ENCODE results near the gene TMEM203. TPM values are rescaled to one million over a fixed set of nuclear protein-coding genes. Genes with fewer than 3 reads are reported as not detected.

The TMEM203 gene
- polyA plus RNA-seq, 1 donor (not counting 4 experiments of a cell fraction or from before 2014, with no cell fraction given) = 29.2 TPM

GRCh38 chr9:137234758-137235423 is 29.4 kb upstream of the TMEM203 start:
- Histone ChIP-seq H3K9ac (ENCODE audit: control insufficient read depth, extremely low read depth, insufficient read depth, low read length) (no peak overlapping the region), H3K79me2 (ENCODE audit: control insufficient read depth, insufficient read depth, low read length) (peaks cover 6% of the 10 kb centered on the region), H3K27ac (ENCODE audit: control insufficient read depth, insufficient read depth, low read length) (no peak overlapping the region), H4K20me1 (ENCODE audit: control insufficient read depth, extremely low read depth, insufficient read depth, low read length) (no peaks in the 10 kb centered on the region), H2AFZ (ENCODE audit: control insufficient read depth, low read length) (no peak overlapping the region), H3K4me3 (ENCODE audit: control insufficient read depth in 2 of 3, extremely low read depth in 1 of 3, insufficient read depth in 2 of 3, low read depth in 1 of 3, low read length in 3 of 3) (no peak overlapping the region), H3K4me1 (ENCODE audit: control insufficient read depth, extremely low read depth, insufficient read depth, low read length) (no peaks in the 10 kb centered on the region), H3K9me3 (ENCODE audit: control insufficient read depth, low read depth, low read length) (no peaks in the 10 kb centered on the region), H3K36me3 (ENCODE audit: control insufficient read depth in 2 of 2, extremely low read depth in 1 of 2, insufficient read depth in 2 of 2, low read length in 2 of 2) (peaks cover 0 to 6% of the 10 kb centered on the region in 2 experiments), H3K9me1 (ENCODE audit: control insufficient read depth, extremely low read depth, insufficient read depth, low read length) (no peaks in the 10 kb centered on the region), H3K4me2 (ENCODE audit: control insufficient read depth, extremely low read depth, insufficient read depth, low read depth, low read length) (no peak overlapping the region), H3K27me3 (ENCODE audit: control insufficient read depth, extremely low read depth, insufficient read depth, low read length) (peaks cover 12% of the 10 kb centered on the region)
- no peak for TF ChIP-seq CTCF (optimal IDR thresholded peaks at IDR 0.05 in 1 of 3, IDR thresholded peaks at IDR 0.05 in 1 of 3, conservative IDR thresholded peaks at IDR 0.05 in 1 of 3; ENCODE audit: extremely low read depth in 1 of 3, insufficient read depth in 2 of 3, low read length in 3 of 3)
- no peak for TF ChIP-seq EZH2 (IDR thresholded peaks at IDR 0.05; ENCODE audit: low read length)
- FAIRE-seq (no peak), DNase-seq (ENCODE audit: low read depth, low spot score) (no peak)
- dilution Hi-C loops (cut with MboI; ENCODE audit: extremely low pct_ligation_motif_present, low sequenced_read_pairs) = no loop called here

- Histone ChIP-seq H3K36me3 (ENCODE audit: control insufficient read depth in 2 of 2, extremely low read depth in 1 of 2, insufficient read depth in 2 of 2, low read length in 2 of 2) (peaks cover 0 to 6% of the 10 kb centered on the region in 2 experiments), H3K79me2 (ENCODE audit: control insufficient read depth, insufficient read depth, low read length) (peaks cover 4% of the 10 kb centered on the region), H3K27me3 (ENCODE audit: control insufficient read depth, extremely low read depth, insufficient read depth, low read length) (peaks cover 13% of the 10 kb centered on the region), H3K9me1 (ENCODE audit: control insufficient read depth, extremely low read depth, insufficient read depth, low read length) (no peaks in the 10 kb centered on the region), H3K4me3 (ENCODE audit: control insufficient read depth in 2 of 3, extremely low read depth in 1 of 3, insufficient read depth in 2 of 3, low read depth in 1 of 3, low read length in 3 of 3) (no peak overlapping the region), H3K4me1 (ENCODE audit: control insufficient read depth, extremely low read depth, insufficient read depth, low read length) (no peaks in the 10 kb centered on the region), H3K27ac (ENCODE audit: control insufficient read depth, insufficient read depth, low read length) (no peak overlapping the region), H3K4me2 (ENCODE audit: control insufficient read depth, extremely low read depth, insufficient read depth, low read depth, low read length) (no peak overlapping the region), H4K20me1 (ENCODE audit: control insufficient read depth, extremely low read depth, insufficient read depth, low read length) (no peaks in the 10 kb centered on the region), H3K9ac (ENCODE audit: control insufficient read depth, extremely low read depth, insufficient read depth, low read length) (no peak overlapping the region), H2AFZ (ENCODE audit: control insufficient read depth, low read length) (no peak overlapping the region), H3K9me3 (ENCODE audit: control insufficient read depth, low read depth, low read length) (no peaks in the 10 kb centered on the region)
- DNase-seq (ENCODE audit: low read depth, low spot score) = no peak
- TF ChIP-seq EZH2 (IDR thresholded peaks at IDR 0.05; ENCODE audit: low read length) (no peak), CTCF (optimal IDR thresholded peaks at IDR 0.05 in 1 of 3, IDR thresholded peaks at IDR 0.05 in 1 of 3, conservative IDR thresholded peaks at IDR 0.05 in 1 of 3; ENCODE audit: extremely low read depth in 1 of 3, insufficient read depth in 2 of 3, low read length in 3 of 3) (no peak)
- dilution Hi-C loops (cut with MboI; ENCODE audit: extremely low pct_ligation_motif_present, low sequenced_read_pairs) = no loop called here
- FAIRE-seq = no peak
Observed at GRCh38 chr9:137234055-137234697, 28.7 kb upstream of the TMEM203 start.

Measured in keratinocyte (primary cell).